HCT116 (cell line): ENCODE data around the gene OSBPL1A. TPM values are rescaled to one million over a fixed set of nuclear protein-coding genes. Genes with fewer than 3 reads are reported as not detected.
A peak's percentile ranks its signal among the peaks of the same experiment; 100 is the strongest.

Experiments
- ATAC-seq: fragments of 200-7000 bp; cut with Tn5 transposase; 2 replicates; pipeline ENCODE4 v1.9.1; 2020; ENCODE audit warnings: mild to moderate bottlenecking, moderate library complexity
- BruUV-seq: library from RNA; stranded (reverse); fragments of 400-500 nt; replicated peaks from 2 replicates; lab custom pipeline; 2021; lab: Mats Ljungman, UMichigan
- CTCF ChIA-PET: fragments of 300-600 bp; sonication (Branson Sonifier 250); formaldehyde crosslinking; loops from one replicate; lab custom pipeline; 2021; ENCODE audit warnings: antibody characterized with exemption; lab: Charles Lee
- POLR2A ChIA-PET: fragments of 300-600, 350-600 bp; sonication (Branson Sonifier 250); formaldehyde crosslinking; loops from one replicate; lab custom pipeline; 2021; ENCODE audit warnings: antibody characterized with exemption; lab: Charles Lee
- RAD21 ChIA-PET, 2 experiments: fragments of 300-600 bp; sonication (Branson Sonifier 250); formaldehyde crosslinking; loops; one replicate each; lab custom pipeline; 2023; ENCODE audit warnings: low total read pairs in 2 of 2; ENCODE audit not compliant: uncharacterized antibody in 2 of 2, unreplicated experiment in 2 of 2, low non-redundant PET in 1 of 2; lab: Charles Lee
- DNase-seq: peaks from one replicate; pipeline ENCODE4 v3.0.0-alpha.2; 2010; ENCODE audit warnings: low read depth, low spot score
- H2AFZ ChIP-seq: fragments of 200-600 bp; shearing (Covaris generic), sonication (generic); 2 replicates; pipeline ENCODE4 v1.6.1; 2017; ENCODE audit warnings: low read depth, mixed run types, mixed read lengths, antibody characterized with exemption, low read length; ENCODE audit not compliant: poor library complexity, severe bottlenecking
- H3K27ac ChIP-seq: 2 replicates; pipeline ENCODE4 v1.5.1; 2012; ENCODE audit warnings: low read depth, low read length
- H3K27me3 ChIP-seq: fragments of 200-600 bp; sonication (generic); 2 replicates; pipeline ENCODE4 v1.6.1; 2016; ENCODE audit warnings: mixed run types, low read length, mixed read lengths; ENCODE audit not compliant: insufficient read depth
- H3K36me3 ChIP-seq, 2 experiments: fragments of 200-500 bp in 1 of 2; fragments of 200-600 bp in 1 of 2; sonication (Bioruptor generic) in 1 of 2; sonication (generic) in 1 of 2; 2 replicates each; pipeline versions ENCODE4 v1.5.1 to v1.6.1; 2014 to 2016; ENCODE audit warnings: low read length in 2 of 2, inconsistent platforms in 1 of 2, mixed read lengths in 1 of 2, mixed run types in 1 of 2; ENCODE audit not compliant: insufficient read depth in 2 of 2, control insufficient read depth in 1 of 2
- H3K4me1 ChIP-seq, 2 experiments: fragments of 200-600 bp in 1 of 2; sonication (generic) in 1 of 2; 2 replicates each; pipeline versions ENCODE4 v1.5.1 to v1.6.1; 2012 to 2017; ENCODE audit warnings: low read length in 2 of 2, inconsistent platforms in 1 of 2, mild to moderate bottlenecking in 1 of 2, mixed read lengths in 1 of 2, mixed run types in 1 of 2, moderate library complexity in 1 of 2; ENCODE audit not compliant: insufficient read depth in 2 of 2, control insufficient read depth in 1 of 2
- H3K4me2 ChIP-seq: fragments of 200-600 bp; sonication (generic); 2 replicates; pipeline ENCODE4 v1.6.1; 2017; ENCODE audit warnings: mixed run types, low read length, mixed read lengths
- H3K4me3 ChIP-seq, 2 experiments: fragments of 200-600 bp in 1 of 2; sonication (generic) in 1 of 2; replicated peaks in 1 of 2; 2 replicates each; pipeline ENCODE4 v1.5.1; 2011 to 2016; ENCODE audit warnings: low read length in 2 of 2, control low read depth in 1 of 2, low read depth in 1 of 2, mild to moderate bottlenecking in 1 of 2, mixed read lengths in 1 of 2, mixed run types in 1 of 2
- H3K79me2 ChIP-seq: fragments of 200-600 bp; sonication (generic); 2 replicates; pipeline ENCODE4 v1.6.1; 2017; ENCODE audit warnings: mild to moderate bottlenecking, mixed run types, low read length, moderate library complexity, mixed read lengths; ENCODE audit not compliant: insufficient read depth
- H3K9ac ChIP-seq: fragments of 200-600 bp; sonication (generic); 2 replicates; pipeline ENCODE4 v1.6.1; 2016; ENCODE audit warnings: low read length, mixed read lengths
- H3K9me2 ChIP-seq: fragments of 200-600 bp; sonication (generic), shearing (Covaris generic); 2 replicates; pipeline ENCODE4 v1.6.1; 2017; ENCODE audit warnings: mixed run types, mild to moderate bottlenecking, moderate library complexity; ENCODE audit not compliant: insufficient read depth
- H3K9me3 ChIP-seq, 2 experiments: fragments of 200-500 bp in 1 of 2; fragments of 200-600 bp in 1 of 2; sonication (Bioruptor generic) in 1 of 2; sonication (generic) in 1 of 2; 2 replicates each; pipeline ENCODE4 v1.6.1; 2014 to 2017; ENCODE audit warnings: low read length in 2 of 2, mixed read lengths in 2 of 2, inconsistent platforms in 1 of 2, low read depth in 1 of 2, mild to moderate bottlenecking in 1 of 2, mixed run types in 1 of 2, moderate library complexity in 1 of 2; ENCODE audit not compliant: control insufficient read depth in 1 of 2, insufficient read depth in 1 of 2
- H4K20me1 ChIP-seq: fragments of 200-600 bp; sonication (generic), shearing (Covaris generic); 2 replicates; pipeline ENCODE4 v1.6.1; 2017; ENCODE audit warnings: mixed run types, mild to moderate bottlenecking, moderate library complexity; ENCODE audit not compliant: insufficient read depth
- CEBPB ChIP-seq: IDR thresholded peaks from 2 replicates; pipeline ENCODE4 v1.6.1; 2012; ENCODE audit warnings: low read depth
- FOSL1 ChIP-seq: IDR thresholded peaks from 2 replicates; pipeline ENCODE4 v1.6.1; 2012; ENCODE audit warnings: low read depth
- POLR2AphosphoS5 ChIP-seq: IDR thresholded peaks from 2 replicates; pipeline ENCODE4 v1.6.1; 2011; ENCODE audit warnings: mild to moderate bottlenecking, low read depth, low read length, moderate library complexity
- RAD21 ChIP-seq: IDR thresholded peaks from 2 replicates; pipeline ENCODE4 v1.6.1; 2012; ENCODE audit warnings: low read depth, mild to moderate bottlenecking
- SP1 ChIP-seq: IDR thresholded peaks from 2 replicates; pipeline ENCODE4 v1.6.1; 2012; ENCODE audit warnings: low read depth
- SRF ChIP-seq: IDR thresholded peaks from 2 replicates; pipeline ENCODE4 v1.6.1; 2012; ENCODE audit warnings: low read depth
- TCF7L2 ChIP-seq: IDR thresholded peaks from 2 replicates; pipeline ENCODE4 v1.7.0; 2011; ENCODE audit warnings: borderline replicate concordance, inconsistent platforms; ENCODE audit not compliant: insufficient read depth, insufficient read length; ENCODE audit errors: extremely low read depth
- ZFX ChIP-seq: fragments of 450-650 bp; IDR thresholded peaks from 2 replicates; pipeline ENCODE4 v1.6.1; 2017
- ZNF274 ChIP-seq: fragments of 200-500 bp; sonication (Bioruptor generic); IDR thresholded peaks from 2 replicates; pipeline ENCODE4 v1.6.1; 2014; ENCODE audit warnings: mild to moderate bottlenecking, low read depth, low read length, inconsistent platforms
- intact Hi-C: fragments of 100-400 bp; cut with micrococcal nuclease; formaldehyde crosslinking; loops from 2 replicates; pipeline ENCODE4 v1.10.0; 2022
- total RNA-seq: library from RNA; stranded (reverse); gene quantifications from one replicate; pipeline ENCODE4 v1.2.1, GENCODE V29; 2021; ENCODE audit not compliant: unreplicated experiment
- TF ChIP-seq, protein P1 (sequence below): IDR thresholded peaks from 2 replicates; pipeline ENCODE4 v1.6.1; 2011; ENCODE audit warnings: mild to moderate bottlenecking, low read length, moderate library complexity; ENCODE audit not compliant: insufficient replicate concordance; ENCODE audit errors: extremely low read depth
- TF ChIP-seq, protein P2 (sequence below): IDR thresholded peaks from 2 replicates; pipeline ENCODE4 v1.6.1; 2012
- TF ChIP-seq, protein P3 (sequence below), 3 experiments: fragments of 200-600 bp in 1 of 3; sonication (generic) in 1 of 3; IDR thresholded peaks in 2 of 3; conservative IDR thresholded peaks in 1 of 3; 2 replicates each; pipeline ENCODE4 v1.5.1; 2012 to 2017; ENCODE audit warnings: low read depth in 2 of 3, low read length in 2 of 3, antibody characterized with exemption in 1 of 3, borderline replicate concordance in 1 of 3, control low read depth in 1 of 3, mild to moderate bottlenecking in 1 of 3, mixed read lengths in 1 of 3, mixed run types in 1 of 3, moderate library complexity in 1 of 3; ENCODE audit not compliant: insufficient read depth in 1 of 3

Gene OSBPL1A
- total RNA-seq, 1 experiment from 2014 or later: 18.9 TPM

DNA sequence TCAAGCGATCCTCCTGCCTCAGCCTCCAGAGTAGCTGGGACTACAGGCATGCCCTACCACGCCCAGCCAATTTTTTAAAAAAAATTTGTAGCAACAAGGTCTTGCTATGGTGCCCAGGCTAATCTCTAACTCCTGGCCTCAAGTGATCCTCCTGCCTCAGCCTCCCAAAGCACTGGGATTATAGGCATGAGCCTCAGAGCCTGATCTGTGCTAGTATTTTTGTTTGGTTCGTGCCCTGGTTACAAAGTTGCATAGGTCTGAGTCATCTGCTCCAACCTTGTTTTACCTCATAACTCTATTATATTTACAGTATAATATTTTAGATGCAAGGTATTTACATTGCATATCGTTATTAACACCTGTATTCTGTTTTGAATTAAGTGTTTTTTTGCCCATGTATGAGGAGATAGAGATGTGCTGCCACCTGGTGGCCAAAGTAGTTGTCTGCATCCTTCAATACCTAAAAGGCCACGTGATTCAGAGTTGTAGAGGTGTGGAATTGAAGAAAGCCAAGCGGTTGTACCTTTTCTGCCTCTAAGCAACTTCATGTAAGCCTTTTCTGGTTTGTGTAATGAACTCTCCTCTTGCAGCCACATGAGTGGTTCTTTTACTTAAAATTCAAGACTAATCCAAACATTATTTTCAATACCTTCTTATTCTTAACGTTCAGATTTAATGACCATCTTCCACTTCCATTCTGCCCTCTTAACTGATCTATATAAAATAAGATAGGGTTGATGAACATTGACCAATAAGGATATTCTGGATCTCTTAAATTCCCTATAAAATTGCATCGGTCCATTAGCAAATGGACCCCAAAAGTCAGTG is 278.7 kb downstream of the OSBPL1A start:
- H3K9ac ChIP-seq: no peak overlapping the region
- H3K27me3 ChIP-seq: no peaks in the 10 kb centered on the region
- DNase-seq (peak; percentile 63), ATAC-seq (peak; percentile 84)
- H4K20me1 ChIP-seq: no peaks in the 10 kb centered on the region
- H3K4me3 ChIP-seq: no peak overlapping the region
- no peaks in the 10 kb centered on the region for H3K79me2 ChIP-seq
- ChIA-PET RAD21 (interaction anchor here in 1 of 2 experiments (0.9 kb wide), 1 partner anchor 200 kb away, joined by 3 read pairs; no protein-coding TSS in a partner anchor), POLR2A (interaction anchor here (0.6 kb wide), 1 partner anchor 1036 kb away, joined by 3 read pairs; no protein-coding TSS in a partner anchor), CTCF (interaction anchor here (1.3 kb wide), 1 partner anchor 370 kb away, joined by 3 read pairs; no protein-coding TSS in a partner anchor)
- no peak overlapping the region for H2AFZ ChIP-seq
- no peaks in the 10 kb centered on the region for H3K9me3 ChIP-seq
- H3K4me2 ChIP-seq: no peak overlapping the region
- TF ChIP-seq SRF: no peak
- peak; percentile 90 for TF ChIP-seq RAD21
- TF ChIP-seq, protein P1, sequence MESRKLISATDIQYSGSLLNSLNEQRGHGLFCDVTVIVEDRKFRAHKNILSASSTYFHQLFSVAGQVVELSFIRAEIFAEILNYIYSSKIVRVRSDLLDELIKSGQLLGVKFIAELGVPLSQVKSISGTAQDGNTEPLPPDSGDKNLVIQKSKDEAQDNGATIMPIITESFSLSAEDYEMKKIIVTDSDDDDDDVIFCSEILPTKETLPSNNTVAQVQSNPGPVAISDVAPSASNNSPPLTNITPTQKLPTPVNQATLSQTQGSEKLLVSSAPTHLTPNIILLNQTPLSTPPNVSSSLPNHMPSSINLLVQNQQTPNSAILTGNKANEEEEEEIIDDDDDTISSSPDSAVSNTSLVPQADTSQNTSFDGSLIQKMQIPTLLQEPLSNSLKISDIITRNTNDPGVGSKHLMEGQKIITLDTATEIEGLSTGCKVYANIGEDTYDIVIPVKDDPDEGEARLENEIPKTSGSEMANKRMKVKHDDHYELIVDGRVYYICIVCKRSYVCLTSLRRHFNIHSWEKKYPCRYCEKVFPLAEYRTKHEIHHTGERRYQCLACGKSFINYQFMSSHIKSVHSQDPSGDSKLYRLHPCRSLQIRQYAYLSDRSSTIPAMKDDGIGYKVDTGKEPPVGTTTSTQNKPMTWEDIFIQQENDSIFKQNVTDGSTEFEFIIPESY: no peak
- TF ChIP-seq FOSL1: no peak
- TF ChIP-seq TCF7L2: no peak
- TF ChIP-seq CEBPB: no peak
- TF ChIP-seq, protein P2, sequence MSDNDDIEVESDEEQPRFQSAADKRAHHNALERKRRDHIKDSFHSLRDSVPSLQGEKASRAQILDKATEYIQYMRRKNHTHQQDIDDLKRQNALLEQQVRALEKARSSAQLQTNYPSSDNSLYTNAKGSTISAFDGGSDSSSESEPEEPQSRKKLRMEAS: peak; percentile 52; the same call in 1 of the 2 replicates
- no peak for TF ChIP-seq ZFX
- no peak for TF ChIP-seq ZNF274
- no peak for TF ChIP-seq POLR2AphosphoS5
- TF ChIP-seq SP1: no peak
- TF ChIP-seq, protein P3, sequence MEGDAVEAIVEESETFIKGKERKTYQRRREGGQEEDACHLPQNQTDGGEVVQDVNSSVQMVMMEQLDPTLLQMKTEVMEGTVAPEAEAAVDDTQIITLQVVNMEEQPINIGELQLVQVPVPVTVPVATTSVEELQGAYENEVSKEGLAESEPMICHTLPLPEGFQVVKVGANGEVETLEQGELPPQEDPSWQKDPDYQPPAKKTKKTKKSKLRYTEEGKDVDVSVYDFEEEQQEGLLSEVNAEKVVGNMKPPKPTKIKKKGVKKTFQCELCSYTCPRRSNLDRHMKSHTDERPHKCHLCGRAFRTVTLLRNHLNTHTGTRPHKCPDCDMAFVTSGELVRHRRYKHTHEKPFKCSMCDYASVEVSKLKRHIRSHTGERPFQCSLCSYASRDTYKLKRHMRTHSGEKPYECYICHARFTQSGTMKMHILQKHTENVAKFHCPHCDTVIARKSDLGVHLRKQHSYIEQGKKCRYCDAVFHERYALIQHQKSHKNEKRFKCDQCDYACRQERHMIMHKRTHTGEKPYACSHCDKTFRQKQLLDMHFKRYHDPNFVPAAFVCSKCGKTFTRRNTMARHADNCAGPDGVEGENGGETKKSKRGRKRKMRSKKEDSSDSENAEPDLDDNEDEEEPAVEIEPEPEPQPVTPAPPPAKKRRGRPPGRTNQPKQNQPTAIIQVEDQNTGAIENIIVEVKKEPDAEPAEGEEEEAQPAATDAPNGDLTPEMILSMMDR (IDR thresholded peaks at IDR 0.05 in 2 of 3, conservative IDR thresholded peaks at IDR 0.05 in 1 of 3; ENCODE audit: borderline replicate concordance in 1 of 3, insufficient read depth in 1 of 3, low read depth in 2 of 3, low read length in 2 of 3): peak; percentile 73 to 80 (median 76)
- intact Hi-C loops: loop anchor here (1.0 to 10.0 kb wide), 6 partner anchors 201 to 624 kb away; no protein-coding TSS in a partner anchor
- no peak overlapping the region for H3K27ac ChIP-seq
- H3K36me3 ChIP-seq: no peaks in the 10 kb centered on the region
- H3K4me1 ChIP-seq: peaks cover under 1% of the 10 kb centered on the region in 2 experiments; a peak in 3 of 4 replicates
- no peaks in the 10 kb centered on the region for H3K9me2 ChIP-seq
- no TSS peak for BruUV-seq
